Thymus (tissue), 11 donors: Measurements from ENCODE around the gene MGLL. TPM values are rescaled to one million over a fixed set of nuclear protein-coding genes. Genes with fewer than 3 reads are reported as not detected.

Experiments
- DNase-seq, 9 donors: peaks; one replicate each; pipeline ENCODE4 v3.0.0-alpha.2; 2013; ENCODE audit warnings: low spot score in 9 of 9, low read depth in 6 of 9, missing footprints in 1 of 9
- H3K27ac ChIP-seq, 2 donors: one replicate each; pipeline ENCODE4 v1.5.1; 2013; ENCODE audit warnings: control low read depth in 1 of 2, low read depth in 1 of 2, low read length in 1 of 2, mild to moderate bottlenecking in 1 of 2, moderate library complexity in 1 of 2
- H3K27me3 ChIP-seq, 2 donors: one replicate each; pipeline ENCODE4 v1.5.1; 2013; ENCODE audit warnings: low read length in 1 of 2; ENCODE audit not compliant: control insufficient read depth in 2 of 2, insufficient read depth in 1 of 2
- H3K36me3 ChIP-seq, 2 donors: one replicate each; pipeline ENCODE4 v1.5.1; 2013; ENCODE audit warnings: low read length in 1 of 2, mild to moderate bottlenecking in 1 of 2, moderate library complexity in 1 of 2; ENCODE audit not compliant: control insufficient read depth in 2 of 2, insufficient read depth in 2 of 2
- H3K4me1 ChIP-seq, 2 donors: one replicate each; pipeline ENCODE4 v1.5.1; 2013; ENCODE audit warnings: low read length in 2 of 2; ENCODE audit not compliant: control insufficient read depth in 2 of 2, insufficient read depth in 2 of 2
- H3K4me3 ChIP-seq, 2 donors: one replicate each; pipeline ENCODE4 v1.5.1; 2013; ENCODE audit warnings: low read length in 2 of 2, control low read depth in 1 of 2, mild to moderate bottlenecking in 1 of 2
- H3K9me3 ChIP-seq, 2 donors: one replicate each; pipeline ENCODE4 v1.5.1; 2013; ENCODE audit warnings: low read length in 1 of 2, mild to moderate bottlenecking in 1 of 2; ENCODE audit not compliant: control insufficient read depth in 2 of 2, insufficient read depth in 1 of 2
- WGBS: extraction: QIAGEN DNeasy Blood & Tissue Kit; methylation state at CpG from one replicate; pipeline ENCODE4 v1.1.7; 2013; 5-methylcytosine and 5-hydroxymethylcytosine counted together
- polyA plus RNA-seq: library from polyadenylated mRNA; stranded (reverse); fragments of 200-250 nt; gene quantifications from one replicate; pipeline ENCODE4 v1.2.3, GENCODE V29; 2013
- total RNA-seq: library from RNA; stranded (reverse); fragments of 120-200 nt; gene quantifications from one replicate; pipeline ENCODE4 v1.2.4, GENCODE V29; 2013
- donor health status: healthy.

MGLL gene
- total and polyA plus RNA-seq, 2 donors = 5.4 to 15.2 TPM

- DNase-seq = peak in 1 of 9 donors; percentile 33
- no peaks in the 10 kb centered on the region for H3K36me3 ChIP-seq
- 31% methylated on average over 3 of the region's 3 CpGs for WGBS
- no peak overlapping the region for H3K4me3 ChIP-seq
- no peak overlapping the region for H3K27ac ChIP-seq
- peaks cover 0 to 13% of the 10 kb centered on the region in 2 donors for H3K9me3 ChIP-seq
- H3K27me3 ChIP-seq = no peaks in the 10 kb centered on the region
- H3K4me1 ChIP-seq = peaks cover 8 to 30% of the 10 kb centered on the region in 2 donors
Observed at GRCh38 chr3:127779747-127780146, 42.6 kb downstream of the MGLL start.

GRCh38 chr3:127777921-127778656 is 44.2 kb downstream of the MGLL start:
- Histone ChIP-seq H3K27ac (no peak overlapping the region), H3K4me1 (peaks cover 10 to 37% of the 10 kb centered on the region in 2 donors)

GRCh38 chr3:127777332-127777731 is 45.0 kb downstream of the MGLL start:
- H3K27ac ChIP-seq = no peak overlapping the region
- H3K4me1 ChIP-seq = peaks cover 10 to 45% of the 10 kb centered on the region in 2 donors
- no peak for DNase-seq
- H3K27me3 ChIP-seq = no peaks in the 10 kb centered on the region
- 98% methylated on average over 1 of the region's 1 CpG for WGBS
- H3K36me3 ChIP-seq = no peaks in the 10 kb centered on the region
- no peak overlapping the region for H3K4me3 ChIP-seq
- peaks cover 0 to 13% of the 10 kb centered on the region in 2 donors for H3K9me3 ChIP-seq

More at GRCh38 chr3:127777921-127778656, 44.2 kb downstream of the MGLL start:
- DNase-seq = no peak
- Histone ChIP-seq H3K36me3 (no peaks in the 10 kb centered on the region), H3K4me3 (no peak overlapping the region), H3K27me3 (no peaks in the 10 kb centered on the region), H3K9me3 (peaks cover 0 to 13% of the 10 kb centered on the region in 2 donors)
- 96% methylated on average over 11 of the region's 11 CpGs for WGBS

GRCh38 chr3:127776347-127776746 is 46.0 kb downstream of the MGLL start:
- WGBS = 94% methylated on average over 10 of the region's 10 CpGs
- Histone ChIP-seq H3K36me3 (no peaks in the 10 kb centered on the region), H3K4me1 (peaks cover 10 to 46% of the 10 kb centered on the region in 2 donors), H3K27ac (no peak overlapping the region), H3K4me3 (no peak overlapping the region), H3K9me3 (peaks cover 0 to 13% of the 10 kb centered on the region in 2 donors), H3K27me3 (no peaks in the 10 kb centered on the region)
- DNase-seq = no peak

- H3K36me3 ChIP-seq = no peaks in the 10 kb centered on the region
- H3K4me3 ChIP-seq = no peak overlapping the region
- H3K27me3 ChIP-seq = no peaks in the 10 kb centered on the region
- no peak for DNase-seq
- H3K4me1 ChIP-seq = peaks cover 10 to 46% of the 10 kb centered on the region in 2 donors
- WGBS = 32% methylated on average over 17 of the region's 17 CpGs
- H3K9me3 ChIP-seq = peaks cover 0 to 13% of the 10 kb centered on the region in 2 donors
- peak overlapping the region in 1 of 2 donors; percentile 53 for H3K27ac ChIP-seq
Observed at GRCh38 chr3:127775398-127776109, 46.8 kb downstream of the MGLL start.

- no peaks in the 10 kb centered on the region for H3K36me3 ChIP-seq
- H3K4me3 ChIP-seq = no peak overlapping the region
- H3K4me1 ChIP-seq = peaks cover 10 to 43% of the 10 kb centered on the region in 2 donors
- 67% methylated on average over 6 of the region's 6 CpGs for WGBS
- H3K9me3 ChIP-seq = peaks cover 0 to 13% of the 10 kb centered on the region in 2 donors
- H3K27me3 ChIP-seq = no peaks in the 10 kb centered on the region
- H3K27ac ChIP-seq = no peak overlapping the region
- DNase-seq = no peak
Observed at GRCh38 chr3:127774647-127775046, 47.7 kb downstream of the MGLL start.

GRCh38 chr3:127773752-127774395 is 48.4 kb downstream of the MGLL start:
- WGBS = 97% methylated on average over 8 of the region's 8 CpGs
- Histone ChIP-seq H3K27ac (no peak overlapping the region), H3K4me3 (no peak overlapping the region), H3K36me3 (no peaks in the 10 kb centered on the region), H3K9me3 (peaks cover 0 to 13% of the 10 kb centered on the region in 2 donors), H3K4me1 (peaks cover 10 to 39% of the 10 kb centered on the region in 2 donors), H3K27me3 (no peaks in the 10 kb centered on the region)
- no peak for DNase-seq

GRCh38 chr3:127772827-127773751 is 49.2 kb downstream of the MGLL start:
- no peaks in the 10 kb centered on the region for H3K36me3 ChIP-seq
- H3K4me1 ChIP-seq = peaks cover 10 to 46% of the 10 kb centered on the region in 2 donors
- H3K27me3 ChIP-seq = no peaks in the 10 kb centered on the region
- no peak for DNase-seq
- H3K4me3 ChIP-seq = no peak overlapping the region
- WGBS = 76% methylated on average over 12 of the region's 12 CpGs
- peak overlapping the region in 1 of 2 donors; percentile 10 for H3K27ac ChIP-seq
- peaks cover 0 to 17% of the 10 kb centered on the region in 2 donors for H3K9me3 ChIP-seq
